Activated CD8-positive, alpha-beta memory T cell treated with anti-CD3 and anti-CD28 coated beads, Interleukin-2, amount 10 ng/mL, durations not matched to agents 7 days and 5 days (primary cell): ENCODE measurements around the gene MSL1. TPM values are rescaled to one million over a fixed set of nuclear protein-coding genes. Genes with fewer than 3 reads are reported as not detected.
"Not testable (repeated sequence)": the region's sequence is repeated elsewhere in the genome, so short reads cannot be mapped to it uniquely, and the experiment has no call there.

Experiments used
- ATAC-seq: fragments of 150-1000 bp; cut with Tn5 transposase; one replicate; pipeline ENCODE4 v1.10.0; 2021; ENCODE audit warnings: moderate library complexity
- CTCF ChIA-PET: fragments of 350-600 bp; sonication (Branson Sonifier 250); formaldehyde crosslinking; loops from one replicate; lab custom pipeline; 2021; ENCODE audit warnings: antibody characterized with exemption; lab: Charles Lee
- DNase-seq: peaks from one replicate; pipeline ENCODE4 v3.0.0-alpha.2; 2020
- H3K27ac Mint-ChIP-seq: one replicate; pipeline ENCODE4 v1.8.0; 2021; ENCODE audit warnings: mild to moderate bottlenecking, mixed read lengths
- H3K27me3 Mint-ChIP-seq: one replicate; pipeline ENCODE4 v1.8.0; 2021; ENCODE audit warnings: mixed read lengths
- H3K36me3 Mint-ChIP-seq: one replicate; pipeline ENCODE4 v1.8.0; 2021; ENCODE audit warnings: mild to moderate bottlenecking, mixed read lengths
- H3K4me1 Mint-ChIP-seq: one replicate; pipeline ENCODE4 v1.8.0; 2021; ENCODE audit warnings: mixed read lengths
- H3K4me3 Mint-ChIP-seq: one replicate; pipeline ENCODE4 v1.8.0; 2021; ENCODE audit warnings: mild to moderate bottlenecking, moderate library complexity, mixed read lengths
- H3K9me3 Mint-ChIP-seq: one replicate; pipeline ENCODE4 v1.8.0; 2022; ENCODE audit warnings: low read depth, mixed read lengths
- total RNA-seq, 2 experiments: library from RNA; stranded (reverse); gene quantifications; one replicate each; pipeline ENCODE4 v1.2.3, GENCODE V29; 2021

The MSL1 gene
- total RNA-seq, 2 experiments from 2014 or later, result 91.4 to 94.7 TPM

GRCh38 chr17:40139566-40140058 is 17.8 kb downstream of the MSL1 start:
- Mint-ChIP-seq H3K36me3 (peaks cover 30% of the 10 kb centered on the region), H3K4me1 (peaks cover 29% of the 10 kb centered on the region), H3K27ac (peak overlapping the region; percentile 90), H3K9me3 (no peaks in the 10 kb centered on the region), H3K27me3 (no peaks in the 10 kb centered on the region), H3K4me3 (peak overlapping the region; percentile 88)
- DNase-seq, result no peak
- CTCF ChIA-PET, result interaction anchor here (0.8 to 4.4 kb wide), 8 partner anchors 9 to 118 kb away, joined by 3 to 32 read pairs (median 4); partner anchors contain the start of gene MSL1
- peak; percentile 1 for ATAC-seq

- CTCF ChIA-PET, result interaction anchor here (0.9 kb wide), 2 partner anchors 30 to 49 kb away, joined by 3 to 4 read pairs; no protein-coding TSS in a partner anchor
- not testable (repeated sequence) for DNase-seq, ATAC-seq, H3K9me3 Mint-ChIP-seq, H3K4me3 Mint-ChIP-seq, H3K27ac Mint-ChIP-seq, H3K27me3 Mint-ChIP-seq
- Mint-ChIP-seq H3K4me1 (peaks cover 40% of the 10 kb centered on the region), H3K36me3 (peaks cover 32% of the 10 kb centered on the region)
Observed at GRCh38 chr17:40143166-40143565, 21.4 kb downstream of the MSL1 start.

GRCh38 chr17:40145476-40145875 is 23.7 kb downstream of the MSL1 start:
- CTCF ChIA-PET, result interaction anchor here (1.2 kb wide), 1 partner anchor 477 kb away, joined by 3 read pairs; no protein-coding TSS in a partner anchor
- ATAC-seq, result no peak
- H3K27me3 Mint-ChIP-seq, result no peaks in the 10 kb centered on the region
- DNase-seq, result no peak
- no peaks in the 10 kb centered on the region for H3K9me3 Mint-ChIP-seq
- H3K4me1 Mint-ChIP-seq, result peaks cover 37% of the 10 kb centered on the region
- peaks cover 48% of the 10 kb centered on the region for H3K36me3 Mint-ChIP-seq
- no peak overlapping the region for H3K4me3 Mint-ChIP-seq
- no peak overlapping the region for H3K27ac Mint-ChIP-seq

- no peak for ATAC-seq
- Mint-ChIP-seq H3K27ac (no peak overlapping the region), H3K27me3 (no peaks in the 10 kb centered on the region), H3K4me3 (no peak overlapping the region), H3K9me3 (no peaks in the 10 kb centered on the region), H3K4me1 (peaks cover 27% of the 10 kb centered on the region), H3K36me3 (peaks cover 49% of the 10 kb centered on the region)
- no peak for DNase-seq
- CTCF ChIA-PET, result interaction anchor here (1.3 to 2.0 kb wide), 3 partner anchors 9 to 73 kb away, joined by 3 to 5 read pairs (median 4); partner anchors contain the start of gene CASC3
Observed at GRCh38 chr17:40148527-40148926, 26.8 kb downstream of the MSL1 start.

GRCh38 chr17:40150276-40150675 is 28.5 kb downstream of the MSL1 start:
- Mint-ChIP-seq H3K4me3 (no peak overlapping the region), H3K27me3 (no peaks in the 10 kb centered on the region), H3K4me1 (peaks cover 34% of the 10 kb centered on the region), H3K9me3 (no peaks in the 10 kb centered on the region), H3K27ac (peak overlapping the region; percentile 5), H3K36me3 (peaks cover 57% of the 10 kb centered on the region)
- CTCF ChIA-PET, result interaction anchor here (0.7 to 2.4 kb wide), 3 partner anchors 18 to 41 kb away, joined by 3 to 15 read pairs (median 10); no protein-coding TSS in a partner anchor
- DNase-seq (no peak), ATAC-seq (no peak)

- Mint-ChIP-seq H3K4me1 (peaks cover 33% of the 10 kb centered on the region), H3K9me3 (no peaks in the 10 kb centered on the region), H3K4me3 (no peak overlapping the region), H3K36me3 (peaks cover 58% of the 10 kb centered on the region), H3K27ac (no peak overlapping the region), H3K27me3 (no peaks in the 10 kb centered on the region)
- no peak for ATAC-seq
- DNase-seq, result no peak
- CTCF ChIA-PET, result interaction anchor here (0.7 to 2.5 kb wide), 7 partner anchors 13 to 138 kb away, joined by 3 to 16 read pairs (median 4); no protein-coding TSS in a partner anchor
Observed at GRCh38 chr17:40151414-40151963, 29.7 kb downstream of the MSL1 start.

GRCh38 chr17:40153603-40154236 is 31.9 kb downstream of the MSL1 start:
- no peaks in the 10 kb centered on the region for H3K27me3 Mint-ChIP-seq
- H3K4me1 Mint-ChIP-seq, result peaks cover 27% of the 10 kb centered on the region
- DNase-seq, result no peak
- peak overlapping the region; percentile 80 for H3K27ac Mint-ChIP-seq
- H3K36me3 Mint-ChIP-seq, result peaks cover 51% of the 10 kb centered on the region
- H3K4me3 Mint-ChIP-seq, result no peak overlapping the region
- peak; percentile 81 for ATAC-seq
- H3K9me3 Mint-ChIP-seq, result no peaks in the 10 kb centered on the region
- CTCF ChIA-PET, result interaction anchor here (1.1 to 2.5 kb wide), 3 partner anchors 13 to 49 kb away, joined by 3 to 16 read pairs (median 6); partner anchors contain the start of gene CASC3

- H3K36me3 Mint-ChIP-seq, result peaks cover 41% of the 10 kb centered on the region
- H3K27ac Mint-ChIP-seq, result peak overlapping the region; percentile 8
- no peak for ATAC-seq
- H3K27me3 Mint-ChIP-seq, result no peaks in the 10 kb centered on the region
- no peak overlapping the region for H3K4me3 Mint-ChIP-seq
- DNase-seq, result no peak
- CTCF ChIA-PET, result interaction anchor here (1.2 to 1.7 kb wide), 3 partner anchors 11 to 45 kb away, joined by 3 to 7 read pairs (median 4); no protein-coding TSS in a partner anchor
- H3K4me1 Mint-ChIP-seq, result peaks cover 22% of the 10 kb centered on the region
- no peaks in the 10 kb centered on the region for H3K9me3 Mint-ChIP-seq
Observed at GRCh38 chr17:40157973-40158372, 36.2 kb downstream of the MSL1 start.

GRCh38 chr17:40158438-40159013 is 36.8 kb downstream of the MSL1 start:
- DNase-seq (no peak), ATAC-seq (no peak)
- Mint-ChIP-seq H3K27me3 (no peaks in the 10 kb centered on the region), H3K4me3 (no peak overlapping the region), H3K27ac (peak overlapping the region; percentile 8), H3K36me3 (peaks cover 39% of the 10 kb centered on the region), H3K4me1 (peaks cover 17% of the 10 kb centered on the region), H3K9me3 (no peaks in the 10 kb centered on the region)
- CTCF ChIA-PET, result interaction anchor here (1.1 to 1.7 kb wide), 4 partner anchors 10 to 46 kb away, joined by 3 to 7 read pairs (median 4); no protein-coding TSS in a partner anchor

- no peaks in the 10 kb centered on the region for H3K9me3 Mint-ChIP-seq
- H3K36me3 Mint-ChIP-seq, result peaks cover 40% of the 10 kb centered on the region
- no peak overlapping the region for H3K4me3 Mint-ChIP-seq
- no peak for DNase-seq
- H3K27me3 Mint-ChIP-seq, result no peaks in the 10 kb centered on the region
- H3K27ac Mint-ChIP-seq, result no peak overlapping the region
- H3K4me1 Mint-ChIP-seq, result peaks cover 12% of the 10 kb centered on the region
- no peak for ATAC-seq
- CTCF ChIA-PET, result interaction anchor here (1.0 to 1.1 kb wide), 2 partner anchors 9 to 12 kb away, joined by 3 to 4 read pairs; no protein-coding TSS in a partner anchor
Observed at GRCh38 chr17:40159456-40159855, 37.7 kb downstream of the MSL1 start.

- DNase-seq (no peak), ATAC-seq (no peak)
- Mint-ChIP-seq H3K27me3 (no peaks in the 10 kb centered on the region), H3K36me3 (peaks cover 41% of the 10 kb centered on the region), H3K4me1 (peaks cover 3% of the 10 kb centered on the region), H3K9me3 (no peaks in the 10 kb centered on the region), H3K4me3 (no peak overlapping the region), H3K27ac (no peak overlapping the region)
- CTCF ChIA-PET, result interaction anchor here (0.9 to 5.4 kb wide), 29 partner anchors 10 to 154 kb away, joined by 3 to 120 read pairs (median 5); partner anchors contain the start of genes CASC3, MED24, NR1D1 and RAPGEFL1
Observed at GRCh38 chr17:40167685-40168261, 46.0 kb downstream of the MSL1 start.

- Mint-ChIP-seq H3K27ac (peak overlapping the region; percentile 53), H3K36me3 (peaks cover 40% of the 10 kb centered on the region), H3K4me1 (peaks cover 3% of the 10 kb centered on the region), H3K9me3 (no peaks in the 10 kb centered on the region), H3K4me3 (no peak overlapping the region), H3K27me3 (no peaks in the 10 kb centered on the region)
- peak; percentile 56 for DNase-seq
- peak; percentile 58 for ATAC-seq
- CTCF ChIA-PET, result interaction anchor here (0.5 to 5.4 kb wide), 45 partner anchors 8 to 187 kb away, joined by 3 to 120 read pairs (median 4); partner anchors contain the start of genes CASC3, MED24, NR1D1 and PSMD3
Observed at GRCh38 chr17:40168262-40168832, 46.6 kb downstream of the MSL1 start.
